ENCODE measurements around the gene GPR78. TPM values are rescaled to one million over a fixed set of nuclear protein-coding genes. Genes with fewer than 3 reads are reported as not detected.

Gene GPR78
- total RNA-seq, 2 donors from 2014 or later: not detected

DNA sequence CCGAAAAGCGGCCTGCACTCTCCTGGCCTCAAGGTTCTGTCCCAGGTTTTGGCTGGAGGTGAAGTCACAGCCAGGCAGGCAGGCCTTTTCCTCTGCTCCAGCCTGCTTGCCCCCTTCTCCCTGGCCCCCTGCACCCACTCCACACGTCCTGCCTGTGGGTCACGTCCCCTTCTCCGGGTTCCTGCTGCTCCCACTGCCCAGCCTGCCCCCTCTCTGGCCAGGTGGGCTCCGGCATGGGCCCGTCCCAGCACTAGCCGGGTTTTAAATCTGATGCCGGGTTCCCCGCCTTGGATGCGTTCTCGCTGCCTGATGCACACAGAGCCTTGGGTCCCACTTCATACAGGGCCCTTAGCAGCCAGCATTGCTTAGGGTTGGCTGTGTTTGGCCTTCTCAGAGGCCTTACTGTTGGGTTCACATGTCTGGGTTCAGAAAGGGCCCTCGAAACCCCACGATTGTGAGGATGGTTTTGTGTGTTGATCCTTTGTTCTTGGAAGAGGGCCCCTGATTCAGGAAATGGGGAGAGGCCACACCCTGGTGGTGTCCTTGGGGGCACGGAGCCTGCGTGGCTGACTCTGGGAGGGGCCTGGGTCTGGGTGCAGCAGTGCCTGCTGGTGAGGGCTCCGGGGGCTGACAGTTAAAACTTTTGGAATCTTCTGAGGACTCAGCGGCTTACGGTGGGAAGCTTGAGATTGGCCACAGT lies 18.3 kb downstream of the GPR78 start:
- DNase-seq (ENCODE audit: low spot score): no peak
- TF ChIP-seq, protein P1, sequence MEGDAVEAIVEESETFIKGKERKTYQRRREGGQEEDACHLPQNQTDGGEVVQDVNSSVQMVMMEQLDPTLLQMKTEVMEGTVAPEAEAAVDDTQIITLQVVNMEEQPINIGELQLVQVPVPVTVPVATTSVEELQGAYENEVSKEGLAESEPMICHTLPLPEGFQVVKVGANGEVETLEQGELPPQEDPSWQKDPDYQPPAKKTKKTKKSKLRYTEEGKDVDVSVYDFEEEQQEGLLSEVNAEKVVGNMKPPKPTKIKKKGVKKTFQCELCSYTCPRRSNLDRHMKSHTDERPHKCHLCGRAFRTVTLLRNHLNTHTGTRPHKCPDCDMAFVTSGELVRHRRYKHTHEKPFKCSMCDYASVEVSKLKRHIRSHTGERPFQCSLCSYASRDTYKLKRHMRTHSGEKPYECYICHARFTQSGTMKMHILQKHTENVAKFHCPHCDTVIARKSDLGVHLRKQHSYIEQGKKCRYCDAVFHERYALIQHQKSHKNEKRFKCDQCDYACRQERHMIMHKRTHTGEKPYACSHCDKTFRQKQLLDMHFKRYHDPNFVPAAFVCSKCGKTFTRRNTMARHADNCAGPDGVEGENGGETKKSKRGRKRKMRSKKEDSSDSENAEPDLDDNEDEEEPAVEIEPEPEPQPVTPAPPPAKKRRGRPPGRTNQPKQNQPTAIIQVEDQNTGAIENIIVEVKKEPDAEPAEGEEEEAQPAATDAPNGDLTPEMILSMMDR (IDR thresholded peaks at IDR 0.05): no peak
- Histone ChIP-seq H3K27me3 (no peaks in the 10 kb centered on the region), H3K4me3 (no peak overlapping the region), H3K36me3 (no peaks in the 10 kb centered on the region), H3K4me1 (no peaks in the 10 kb centered on the region), H3K9me3 (no peaks in the 10 kb centered on the region), H3K27ac (no peak overlapping the region)

DNA sequence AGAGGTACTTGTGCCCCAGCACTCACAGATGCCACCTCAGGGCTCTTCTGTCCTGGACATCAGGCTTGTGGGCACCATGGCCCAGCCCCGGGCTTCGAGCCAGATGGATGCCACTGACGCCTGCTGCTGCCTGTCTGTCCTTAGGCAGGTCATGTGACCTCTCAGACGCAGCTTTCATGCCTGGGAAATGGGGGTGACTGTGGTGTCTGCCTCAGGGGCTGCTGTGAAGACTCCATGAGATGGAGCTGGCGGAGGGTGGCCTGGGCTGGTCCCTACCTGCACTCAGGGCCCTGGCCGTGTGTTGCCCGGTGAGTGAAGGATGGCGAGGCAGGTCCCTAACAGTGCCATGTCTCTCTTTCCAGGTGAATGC lies 18.9 kb downstream of the GPR78 start:
- no peaks in the 10 kb centered on the region for H3K9me3 ChIP-seq
- TF ChIP-seq, protein P1 (IDR thresholded peaks at IDR 0.05): no peak
- H3K4me1 ChIP-seq: no peaks in the 10 kb centered on the region
- no peak for DNase-seq (ENCODE audit: low spot score)
- H3K36me3 ChIP-seq: no peaks in the 10 kb centered on the region
- no peaks in the 10 kb centered on the region for H3K27me3 ChIP-seq
- H3K4me3 ChIP-seq: no peak overlapping the region
- H3K27ac ChIP-seq: no peak overlapping the region

DNA sequence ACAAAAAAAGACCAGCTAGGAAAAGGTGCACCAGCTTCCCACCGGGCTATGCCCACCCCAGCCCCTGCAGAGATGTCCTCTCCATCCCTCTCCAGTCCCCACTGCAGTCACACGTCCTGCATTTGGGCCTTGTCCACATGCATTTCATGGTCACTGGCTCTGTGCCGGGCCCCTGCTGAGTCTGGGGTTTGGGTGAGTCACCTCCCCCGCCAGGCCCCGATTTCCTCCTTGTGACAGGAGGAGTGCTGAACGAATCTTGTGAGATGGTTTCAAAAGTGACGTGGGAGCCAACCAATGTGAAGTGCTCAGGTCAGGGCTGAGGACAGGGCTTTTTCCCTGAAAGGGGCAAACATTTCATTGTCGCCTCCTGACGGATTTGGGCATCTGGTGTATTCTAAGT lies 19.5 kb downstream of the GPR78 start:
- DNase-seq (ENCODE audit: low spot score): no peak
- no peak overlapping the region for H3K4me3 ChIP-seq
- TF ChIP-seq, protein P1 (IDR thresholded peaks at IDR 0.05): no peak
- H3K27me3 ChIP-seq: no peaks in the 10 kb centered on the region
- H3K9me3 ChIP-seq: no peaks in the 10 kb centered on the region
- H3K36me3 ChIP-seq: no peaks in the 10 kb centered on the region
- no peaks in the 10 kb centered on the region for H3K4me1 ChIP-seq
- H3K27ac ChIP-seq: no peak overlapping the region

- Histone ChIP-seq H3K27me3 (no peaks in the 10 kb centered on the region), H3K36me3 (no peaks in the 10 kb centered on the region), H3K27ac (no peak overlapping the region), H3K4me1 (no peaks in the 10 kb centered on the region), H3K9me3 (no peaks in the 10 kb centered on the region), H3K4me3 (no peak overlapping the region)
- TF ChIP-seq, protein P1 (IDR thresholded peaks at IDR 0.05): no peak
- DNase-seq (ENCODE audit: low spot score): no peak
These were observed 20.1 kb downstream of the GPR78 start for GRCh38 chr4:8600266-8600665.

DNA sequence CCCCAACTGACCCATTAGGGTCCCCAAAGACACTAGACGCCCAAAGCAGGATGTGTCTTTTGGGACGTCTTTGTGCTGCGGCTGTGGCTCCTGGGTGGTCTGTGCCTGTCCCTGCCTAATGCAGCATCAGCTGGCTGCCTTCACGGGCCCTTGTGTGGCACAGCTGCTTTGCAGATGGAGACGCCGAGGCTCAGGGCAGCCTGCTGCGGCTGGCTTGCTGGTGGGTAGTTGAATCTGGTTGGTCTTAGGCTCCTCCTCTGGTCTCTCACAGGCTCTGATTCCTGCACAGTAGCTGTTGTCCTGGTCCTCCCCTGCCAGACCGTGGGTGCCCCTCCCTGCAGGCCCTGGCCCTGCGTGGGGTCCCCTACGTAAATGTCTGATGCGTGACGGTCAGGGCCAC lies 20.5 kb downstream of the GPR78 start:
- no peaks in the 10 kb centered on the region for H3K36me3 ChIP-seq
- no peak overlapping the region for H3K4me3 ChIP-seq
- H3K9me3 ChIP-seq: no peaks in the 10 kb centered on the region
- no peak overlapping the region for H3K27ac ChIP-seq
- DNase-seq (ENCODE audit: low spot score): no peak
- TF ChIP-seq, protein P1 (IDR thresholded peaks at IDR 0.05): no peak
- H3K4me1 ChIP-seq: no peaks in the 10 kb centered on the region
- no peaks in the 10 kb centered on the region for H3K27me3 ChIP-seq

DNA sequence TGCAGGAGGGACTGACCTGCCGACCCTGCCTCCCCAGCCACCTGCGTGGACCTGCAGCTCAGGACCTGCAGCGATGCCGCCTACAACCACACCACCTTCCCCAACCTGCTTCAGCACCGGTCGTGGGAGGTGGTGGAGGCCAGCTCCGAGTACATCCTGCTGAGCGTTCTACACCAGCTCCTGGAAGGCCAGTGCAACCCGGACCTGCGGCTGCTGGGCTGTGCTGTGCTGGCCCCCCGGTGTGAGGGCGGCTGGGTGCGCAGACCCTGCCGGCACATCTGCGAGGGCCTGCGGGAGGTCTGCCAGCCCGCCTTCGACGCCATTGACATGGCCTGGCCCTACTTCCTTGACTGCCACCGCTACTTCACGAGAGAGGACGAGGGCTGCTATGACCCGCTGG lies 20.9 kb downstream of the GPR78 start:
- TF ChIP-seq, protein P1 (IDR thresholded peaks at IDR 0.05): no peak
- H3K27ac ChIP-seq: no peak overlapping the region
- H3K9me3 ChIP-seq: no peaks in the 10 kb centered on the region
- no peak overlapping the region for H3K4me3 ChIP-seq
- no peak for DNase-seq (ENCODE audit: low spot score)
- H3K36me3 ChIP-seq: no peaks in the 10 kb centered on the region
- no peaks in the 10 kb centered on the region for H3K27me3 ChIP-seq
- H3K4me1 ChIP-seq: no peaks in the 10 kb centered on the region

All from right atrium auricular region (tissue), 2 donors.